ENCODE measurements around the gene PDCD4.
"Not testable (repeated sequence)": the region's sequence is repeated elsewhere in the genome, so short reads cannot be mapped to it uniquely, and the experiment has no call there.

The PDCD4 gene

DNA sequence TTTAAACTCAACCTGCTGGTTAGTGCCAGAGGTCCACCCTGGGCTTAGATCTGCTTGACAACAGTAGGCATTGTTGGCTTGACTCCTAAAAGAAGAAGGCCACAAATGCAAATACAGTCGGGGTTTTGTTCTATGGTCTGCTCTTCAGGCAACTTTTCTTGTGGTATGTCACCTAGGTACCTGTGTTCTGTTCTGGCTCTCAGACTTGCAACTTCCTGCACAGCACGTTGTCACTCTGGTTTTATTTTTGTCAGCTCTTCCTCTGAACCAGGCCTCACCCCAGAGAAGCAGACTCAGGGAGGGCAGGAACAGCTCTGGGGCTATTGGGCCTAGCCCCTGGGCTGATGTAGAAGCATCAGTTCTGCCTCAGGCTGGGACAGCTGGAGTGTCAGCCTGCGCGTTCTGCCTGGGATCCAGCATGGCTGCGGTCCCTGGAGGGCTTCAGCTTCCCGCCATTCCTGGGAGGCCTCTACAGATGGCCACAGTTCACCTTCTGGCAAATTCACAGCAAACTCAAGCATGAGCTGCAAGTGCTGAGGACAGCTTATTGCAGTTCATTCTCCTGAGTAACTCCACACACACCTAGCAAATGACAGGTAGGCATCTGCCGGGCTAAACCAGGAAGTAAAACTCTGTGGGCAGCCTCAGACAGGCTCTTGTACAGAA, 11.0 kb upstream of the PDCD4 start:
- in situ Hi-C loops (cut with MboI; ENCODE audit: low sequenced_read_pairs), result no loop called here

DNA sequence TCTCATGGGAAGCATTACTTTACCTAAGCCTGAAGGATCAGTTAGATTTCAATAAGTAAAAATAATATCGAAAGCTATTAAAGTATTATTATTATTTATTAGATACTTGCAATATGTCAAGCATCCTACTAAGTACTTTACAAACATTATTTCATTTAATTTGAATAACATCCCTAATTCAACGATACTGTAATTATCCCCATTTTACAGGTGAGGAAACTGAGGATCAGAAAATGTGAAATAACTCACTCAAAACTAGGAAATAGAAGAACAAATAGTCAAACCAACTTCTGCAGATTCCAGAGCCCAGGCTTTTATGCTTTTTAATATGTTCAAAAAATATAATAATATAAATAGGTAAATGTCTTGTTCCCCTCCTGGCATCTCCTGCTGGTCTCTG, 10.3 kb upstream of the PDCD4 start:
- in situ Hi-C loops (cut with MboI; ENCODE audit: low sequenced_read_pairs), result no loop called here

DNA sequence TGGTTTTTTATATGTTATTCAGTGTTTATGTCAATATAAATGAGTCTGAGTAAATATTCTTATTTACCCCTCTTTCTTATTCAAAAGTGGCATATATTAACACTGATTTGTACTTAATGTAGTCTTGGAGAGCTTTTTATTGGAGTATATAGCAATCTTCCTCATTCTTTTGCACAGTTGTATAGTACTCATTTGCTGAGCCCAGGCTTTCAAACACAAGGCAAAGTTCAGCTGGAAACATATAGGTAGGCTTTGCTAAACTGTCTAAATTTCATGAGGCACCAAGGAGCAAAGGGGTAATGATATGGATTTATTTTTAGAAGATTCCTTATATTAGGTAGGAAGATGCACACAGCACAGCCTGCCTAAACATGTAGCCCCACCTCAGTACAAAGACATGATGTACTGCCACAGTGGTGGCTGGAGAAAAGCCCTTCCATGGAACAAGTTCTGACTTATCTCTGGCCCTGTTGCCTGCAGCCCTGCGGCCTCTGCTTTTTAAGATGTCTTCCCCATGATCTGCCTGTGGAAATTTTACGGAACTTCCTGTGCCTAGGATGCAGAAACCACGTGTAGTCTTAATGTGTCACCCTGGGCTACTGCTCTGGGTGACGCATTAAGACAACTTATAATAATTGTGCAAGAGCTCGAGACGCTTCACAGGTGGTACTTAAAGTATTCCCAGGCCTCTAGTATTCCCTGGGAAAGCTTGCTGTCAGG, 9.6 kb upstream of the PDCD4 start:
- in situ Hi-C loops (cut with MboI; ENCODE audit: low sequenced_read_pairs), result no loop called here

DNA sequence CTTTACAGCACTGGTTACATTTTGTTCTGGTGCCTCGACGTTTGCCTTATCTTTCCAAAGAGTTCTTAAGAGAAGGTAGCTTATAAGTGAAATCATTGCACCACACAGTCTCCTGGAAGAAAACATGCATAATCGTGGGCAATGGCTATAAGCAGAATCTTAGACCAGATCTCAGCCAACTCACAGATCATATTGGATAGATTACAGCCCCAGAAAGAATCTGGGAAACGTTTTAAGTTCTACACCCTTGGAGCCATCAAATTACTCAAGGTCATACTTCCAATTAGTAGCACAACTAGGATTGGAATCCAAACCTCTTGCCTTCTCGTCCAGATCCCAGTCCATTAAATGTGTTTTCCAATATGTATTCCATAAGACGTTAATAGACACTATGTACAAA, 8.8 kb upstream of the PDCD4 start:
- in situ Hi-C loops (cut with MboI; ENCODE audit: low sequenced_read_pairs), result no loop called here

DNA sequence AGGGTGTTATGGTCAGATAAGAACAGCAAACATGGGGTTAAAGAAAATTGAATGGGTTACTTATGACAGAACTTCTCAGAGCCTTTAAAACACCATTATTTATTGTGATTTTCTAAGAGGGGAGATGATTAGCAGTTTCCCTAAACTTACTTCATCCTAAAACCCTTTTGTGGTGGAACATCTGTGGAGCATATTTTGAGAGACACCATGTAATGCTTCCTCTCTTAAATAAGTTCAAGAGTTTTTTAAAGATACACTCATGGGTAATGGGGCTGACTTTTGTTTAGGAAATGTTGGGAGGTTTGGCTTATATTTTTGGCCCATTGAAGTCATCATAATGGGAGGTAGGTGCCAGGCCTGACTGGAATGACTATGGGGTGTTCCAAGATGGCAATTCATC, 8.4 kb upstream of the PDCD4 start:
- in situ Hi-C loops (cut with MboI; ENCODE audit: low sequenced_read_pairs), result no loop called here

DNA sequence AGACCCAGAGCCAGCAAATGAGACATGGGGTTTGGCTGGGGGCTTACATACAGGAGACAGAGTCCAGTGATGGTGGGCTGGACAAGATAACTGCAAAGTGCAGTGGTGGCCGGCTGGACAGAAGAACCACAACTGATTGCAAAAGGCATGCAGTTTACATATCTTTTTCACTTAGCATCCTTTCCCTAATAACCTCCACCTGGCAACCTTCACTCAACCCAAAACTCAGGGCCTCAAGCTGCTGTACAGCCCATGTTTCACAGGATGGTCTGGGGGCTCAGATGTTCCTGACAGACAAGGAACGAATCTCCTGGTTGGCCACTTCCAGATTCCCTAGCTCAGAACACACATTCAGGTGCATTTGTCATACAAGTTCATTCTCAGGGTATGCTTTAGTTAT, 7.8 kb upstream of the PDCD4 start:
- in situ Hi-C loops (cut with MboI; ENCODE audit: low sequenced_read_pairs), result no loop called here

DNA sequence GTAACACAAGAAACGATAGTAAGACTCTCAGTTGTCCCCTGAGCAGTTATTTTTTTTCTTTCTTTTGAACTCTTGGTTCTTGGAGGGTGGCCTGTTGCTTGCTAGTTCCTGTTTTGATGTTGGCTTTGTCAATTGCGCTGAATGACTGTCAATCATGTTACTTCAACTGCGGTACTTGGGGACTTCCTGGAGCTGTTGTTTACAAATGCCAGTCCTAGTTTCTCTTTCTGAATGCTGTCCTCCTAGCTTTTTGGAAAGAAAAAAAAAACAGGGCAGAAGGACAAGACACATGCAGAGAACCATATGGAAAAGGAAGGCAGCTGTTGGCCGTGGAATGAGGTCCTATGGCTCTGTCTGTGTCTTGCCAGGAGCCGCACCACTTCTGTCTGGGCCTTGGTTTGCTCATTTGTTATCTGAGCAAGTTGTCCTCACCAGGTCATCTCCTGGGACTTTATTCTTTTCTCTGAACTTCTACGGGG, 7.0 kb upstream of the PDCD4 start:
- in situ Hi-C loops (cut with MboI; ENCODE audit: low sequenced_read_pairs), result no loop called here

DNA sequence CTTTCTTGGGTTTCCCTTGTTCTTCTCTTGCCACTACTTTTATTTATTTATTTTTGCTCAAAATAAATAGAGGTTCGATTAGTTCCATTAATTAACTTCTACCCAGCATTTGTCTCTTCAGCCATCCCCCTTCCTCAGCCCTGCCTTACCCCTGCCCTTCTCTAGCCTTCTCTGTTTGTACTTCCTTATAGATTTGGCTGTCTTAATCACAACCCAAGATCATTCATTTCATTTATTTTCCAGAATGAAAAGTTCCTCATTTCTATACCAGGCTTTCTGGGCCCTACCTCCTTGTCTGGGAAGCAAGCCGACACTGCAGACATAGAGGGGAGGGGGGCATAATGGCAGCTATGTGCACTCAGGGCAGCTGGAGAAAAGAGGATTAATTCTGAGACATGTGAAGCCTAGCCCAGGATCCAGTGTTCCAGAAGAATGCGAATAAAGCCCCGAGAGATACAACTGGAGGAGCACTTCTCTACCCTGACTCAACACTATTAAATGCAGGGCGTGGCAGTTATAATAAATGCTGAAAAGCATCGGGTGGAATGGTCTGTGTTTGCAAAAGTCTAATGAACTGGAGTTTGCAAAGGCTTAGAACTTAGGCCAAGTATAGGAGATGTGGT, 6.4 kb upstream of the PDCD4 start:
- in situ Hi-C loops (cut with MboI; ENCODE audit: low sequenced_read_pairs), result no loop called here

DNA sequence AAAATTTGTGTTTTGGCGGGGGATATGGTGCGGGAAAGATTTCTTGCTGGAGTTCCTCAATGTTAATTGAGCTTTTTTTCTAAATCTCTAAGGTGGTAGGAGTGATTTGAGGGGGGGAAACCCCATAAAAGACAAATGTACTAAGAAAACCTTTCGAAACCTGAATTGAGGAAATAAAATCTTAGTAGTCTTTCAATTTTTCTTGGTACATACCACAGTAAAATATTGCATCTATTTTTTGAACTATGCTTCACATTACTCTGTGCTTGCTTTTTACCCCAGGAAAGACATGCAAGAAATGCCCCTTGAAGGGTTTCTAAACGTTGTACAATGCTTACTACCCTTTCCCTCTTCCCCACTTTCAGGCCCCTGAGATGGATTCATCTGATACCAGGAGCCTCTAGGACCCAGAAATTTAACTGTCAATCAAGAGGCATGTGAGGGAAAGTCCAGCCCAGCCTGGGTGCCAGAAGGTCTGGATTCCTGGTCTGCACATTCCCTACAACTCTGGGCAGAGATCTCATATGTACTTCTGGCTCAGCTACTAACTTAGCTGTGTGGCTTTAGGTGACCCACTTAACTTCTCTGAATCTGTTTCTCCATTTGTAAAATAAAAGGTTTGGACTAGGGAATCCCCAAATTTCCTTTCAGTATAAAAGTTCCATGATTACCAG, 5.8 kb upstream of the PDCD4 start:
- in situ Hi-C loops (cut with MboI; ENCODE audit: low sequenced_read_pairs), result no loop called here

DNA sequence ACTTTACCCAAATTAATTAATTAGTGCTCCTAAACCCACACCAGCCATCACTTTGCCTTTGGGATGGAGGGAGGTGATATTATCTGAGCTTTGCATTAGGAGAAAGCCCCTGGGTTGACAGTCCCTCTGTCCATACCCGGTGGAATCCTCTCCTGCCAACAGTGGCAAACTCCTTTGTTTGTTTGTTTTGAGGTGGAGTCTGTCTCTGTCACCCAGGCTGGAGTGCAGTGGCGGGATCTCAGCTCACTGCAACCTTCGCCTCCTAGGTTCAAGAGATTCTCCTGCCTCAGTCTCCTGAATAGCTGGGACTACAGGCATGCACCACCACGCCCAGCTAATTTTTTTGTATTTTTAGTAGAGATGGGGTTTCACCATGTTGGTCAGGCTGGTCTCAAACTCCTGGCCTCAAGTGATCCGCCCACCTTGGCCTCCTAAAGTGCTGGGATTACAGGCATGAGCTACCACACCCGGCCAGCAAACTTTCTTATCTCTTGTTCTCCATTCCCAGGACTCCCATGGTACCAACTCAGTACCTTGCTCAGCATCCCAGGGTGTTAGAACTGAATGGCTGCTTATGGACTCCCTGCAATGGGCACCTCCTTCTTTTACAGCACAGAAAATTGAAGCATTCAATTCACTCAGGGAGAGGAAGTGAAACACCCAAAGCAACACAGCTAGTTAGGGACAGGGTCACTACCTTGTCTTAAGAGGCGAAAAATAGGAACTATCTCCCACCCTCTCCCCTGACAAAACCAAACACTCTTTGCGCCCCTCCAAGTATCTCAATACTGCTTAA, 4.5 kb upstream of the PDCD4 start:
- in situ Hi-C loops (cut with MboI; ENCODE audit: low sequenced_read_pairs), result not testable (repeated sequence)

DNA sequence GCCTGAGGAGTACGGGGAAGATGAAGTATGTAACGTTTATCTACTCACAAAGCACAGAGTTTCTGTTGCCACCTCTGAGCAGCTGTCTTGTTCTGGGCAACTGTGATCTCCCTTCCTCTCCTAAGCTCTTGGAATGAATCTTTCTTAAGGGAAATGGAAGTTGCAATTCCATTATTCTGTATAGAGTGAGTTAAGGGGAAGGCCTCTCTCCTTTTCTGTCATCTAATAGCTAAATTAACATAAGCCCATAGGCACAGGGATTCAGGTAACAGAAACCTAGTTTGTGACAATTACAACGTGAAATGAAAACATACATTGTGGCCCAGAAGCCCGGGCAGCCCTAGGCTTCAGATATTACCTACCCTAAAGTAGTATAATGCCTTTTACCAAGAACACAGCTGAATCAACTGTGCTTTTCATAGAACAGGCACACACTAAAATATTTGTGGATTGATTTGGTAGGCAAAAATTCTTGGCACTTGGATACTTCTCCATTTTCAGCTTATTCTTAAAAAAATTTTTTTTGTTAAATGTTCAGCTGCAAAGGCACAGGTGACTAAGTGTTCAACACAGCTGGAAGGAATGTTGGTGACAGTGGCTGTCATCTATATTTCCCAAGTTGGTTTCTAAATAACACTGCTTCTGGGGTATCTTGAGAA, 3.8 kb upstream of the PDCD4 start:
- in situ Hi-C loops (cut with MboI; ENCODE audit: low sequenced_read_pairs), result no loop called here

DNA sequence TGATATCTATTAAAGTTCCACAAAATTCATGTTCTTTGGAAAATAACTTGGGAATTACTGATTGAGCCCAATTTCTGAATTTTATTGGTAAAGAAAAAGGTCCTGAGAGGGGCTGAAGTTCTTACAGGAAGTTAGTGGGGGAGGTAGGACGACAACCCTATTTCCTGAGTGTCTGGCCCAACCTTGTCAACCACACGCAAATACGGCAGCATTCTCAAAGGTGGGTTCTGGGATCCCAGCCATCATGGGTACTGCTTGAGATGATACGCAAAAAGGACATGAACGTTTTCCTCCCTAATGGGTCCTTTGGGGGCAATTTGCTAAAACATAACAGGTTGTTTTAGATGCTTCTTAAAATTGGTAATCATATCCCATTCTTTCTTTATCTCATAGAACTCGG, 2.7 kb upstream of the PDCD4 start:
- in situ Hi-C loops (cut with MboI; ENCODE audit: low sequenced_read_pairs), result no loop called here

DNA sequence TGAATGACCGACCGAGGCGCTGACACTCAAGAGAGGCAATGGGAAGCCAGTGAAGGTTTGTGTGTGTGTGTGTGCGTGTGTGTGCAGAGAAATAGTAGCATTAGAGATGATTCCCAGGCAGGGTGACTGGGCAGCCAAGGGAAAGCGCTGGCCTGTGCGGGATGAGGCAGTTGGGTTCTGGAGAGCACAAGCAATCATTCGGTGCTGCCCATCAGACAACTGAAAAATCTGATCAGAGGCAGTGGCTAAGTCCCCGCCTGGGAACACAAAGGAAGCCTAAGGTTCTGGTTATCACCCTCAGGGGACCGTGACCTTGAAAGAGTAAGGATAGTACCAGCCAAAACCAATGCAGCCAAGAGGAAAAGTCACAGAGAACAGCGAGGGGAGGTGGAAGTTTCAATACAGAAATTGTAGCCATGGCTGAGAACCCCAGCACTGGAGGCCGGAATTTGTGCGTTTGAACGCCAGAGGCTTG, 868 bp upstream of the PDCD4 start:
- in situ Hi-C loops (cut with MboI; ENCODE audit: low sequenced_read_pairs), result no loop called here

DNA sequence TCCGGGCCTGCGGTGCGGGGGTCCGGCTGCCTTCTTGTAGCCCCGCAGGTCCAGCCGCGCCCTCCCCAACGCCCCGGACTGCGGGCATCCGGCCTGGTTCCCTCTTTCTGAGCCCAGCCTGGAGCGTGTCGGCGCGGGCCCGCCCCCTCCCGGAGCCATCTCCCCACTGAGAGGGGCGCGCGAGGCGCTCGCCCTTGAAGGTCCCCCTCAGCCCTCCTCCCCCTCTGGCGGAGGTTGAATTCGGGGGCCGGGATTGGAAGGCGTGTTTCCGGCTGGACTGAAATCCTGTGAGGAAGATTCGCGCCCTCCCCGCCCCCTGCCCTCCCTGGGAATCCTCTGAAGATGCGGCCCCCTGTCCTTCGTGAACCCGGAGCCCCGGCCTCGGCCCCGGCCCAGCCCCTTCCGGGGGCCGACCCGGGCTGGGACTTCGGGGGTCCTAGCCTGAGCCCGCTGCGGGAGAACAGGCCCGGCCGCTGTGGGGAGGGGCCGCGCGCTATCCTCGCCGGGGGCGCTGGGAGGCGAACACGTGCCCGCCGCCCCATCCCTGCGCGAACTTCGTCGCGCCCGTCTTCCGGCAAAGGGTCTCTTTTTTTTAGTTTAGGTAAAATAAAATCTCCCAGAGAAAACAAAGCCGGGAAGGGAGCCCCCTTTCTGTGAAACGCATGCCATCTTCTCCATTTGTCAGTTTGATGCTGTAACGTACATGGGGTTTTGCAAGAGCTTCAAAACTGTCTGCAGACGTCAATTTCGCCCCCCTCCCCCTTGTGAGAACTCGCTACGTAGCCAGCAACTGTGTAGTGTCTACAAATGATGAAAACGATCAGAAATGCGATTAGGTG, 636 bp downstream of the PDCD4 start:
- in situ Hi-C loops (cut with MboI; ENCODE audit: low sequenced_read_pairs), result no loop called here

DNA sequence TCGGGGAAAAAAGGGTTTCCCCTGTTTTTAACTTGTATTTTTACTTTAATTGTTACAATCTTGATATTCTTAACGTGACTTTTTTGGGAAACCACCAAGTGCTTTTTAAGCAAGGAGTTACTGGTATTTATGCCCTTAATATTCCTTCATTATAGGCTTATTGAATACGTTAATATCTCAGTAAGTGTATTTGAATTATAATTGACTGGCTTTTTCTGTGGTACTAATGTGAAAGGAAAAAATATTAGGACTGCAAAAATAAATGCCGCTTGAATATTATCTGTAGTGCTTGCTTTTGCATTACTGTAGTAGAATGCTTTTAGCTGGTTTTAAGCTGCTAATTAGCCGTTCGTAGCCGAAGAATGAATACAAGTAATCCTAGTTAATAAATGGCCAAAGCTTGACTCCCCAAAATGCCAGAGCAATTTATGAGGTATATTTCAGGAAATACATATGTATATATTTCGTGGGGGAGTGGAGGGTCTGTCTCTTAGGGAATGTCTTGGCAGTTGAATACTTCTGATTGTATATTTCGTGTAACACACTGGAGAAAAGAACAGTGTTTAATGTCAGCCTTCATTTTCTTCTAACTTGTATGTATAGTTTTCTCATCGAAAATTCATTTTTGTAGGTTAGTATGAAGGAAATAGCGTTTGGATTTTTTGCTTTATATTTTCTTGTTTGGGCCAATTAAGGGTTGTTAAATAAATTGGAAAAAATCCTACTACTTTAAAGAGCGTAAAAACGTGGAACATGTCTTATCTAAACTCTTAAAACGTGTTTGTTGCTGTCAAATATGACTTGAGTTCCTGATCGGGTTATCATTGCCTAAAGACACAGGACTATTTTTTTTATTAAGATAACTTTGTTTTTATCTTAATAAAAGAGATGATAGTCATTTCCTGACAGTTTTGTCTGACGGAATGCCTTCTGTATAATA, 1.5 kb downstream of the PDCD4 start:
- in situ Hi-C loops (cut with MboI; ENCODE audit: low sequenced_read_pairs), result no loop called here

DNA sequence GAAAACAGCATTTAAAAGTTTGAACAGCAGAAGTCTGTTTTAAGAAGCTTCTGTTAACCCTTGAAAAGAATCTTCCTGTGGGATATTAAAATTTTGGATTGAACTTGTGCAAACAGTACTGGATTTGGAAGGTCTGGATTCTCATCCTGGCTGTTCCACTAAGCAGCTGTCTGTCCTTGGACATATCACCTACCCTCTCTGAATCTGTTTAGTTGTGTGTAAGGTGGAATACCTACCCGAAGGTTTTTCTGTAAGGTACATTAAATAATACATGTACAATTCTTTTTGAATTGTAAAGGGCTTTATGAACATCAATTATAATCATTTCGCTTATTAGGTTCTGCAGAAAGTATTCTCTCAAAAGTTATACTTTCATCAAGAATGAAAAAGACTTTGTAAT, 2.2 kb downstream of the PDCD4 start:
- in situ Hi-C loops (cut with MboI; ENCODE audit: low sequenced_read_pairs), result no loop called here

DNA sequence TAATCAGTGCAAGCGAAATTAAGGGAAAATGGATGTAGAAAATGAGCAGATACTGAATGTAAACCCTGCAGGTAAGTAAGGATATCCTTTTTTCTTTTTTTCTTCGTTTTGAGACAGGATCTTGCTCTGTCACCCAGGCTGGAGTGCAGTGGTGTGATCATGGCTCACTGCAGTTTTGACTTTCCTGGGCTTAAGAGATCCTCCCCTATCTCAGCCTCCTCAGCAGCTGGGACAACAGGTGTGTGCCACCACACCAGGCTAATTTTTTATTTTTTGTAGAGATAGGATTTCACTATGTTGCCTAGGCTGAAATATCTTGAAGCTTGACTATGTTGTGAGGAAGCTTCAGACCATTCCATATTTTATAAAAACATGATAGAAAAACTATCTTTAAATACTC, 4.3 kb downstream of the PDCD4 start:
- in situ Hi-C loops (cut with MboI; ENCODE audit: low sequenced_read_pairs), result no loop called here

DNA sequence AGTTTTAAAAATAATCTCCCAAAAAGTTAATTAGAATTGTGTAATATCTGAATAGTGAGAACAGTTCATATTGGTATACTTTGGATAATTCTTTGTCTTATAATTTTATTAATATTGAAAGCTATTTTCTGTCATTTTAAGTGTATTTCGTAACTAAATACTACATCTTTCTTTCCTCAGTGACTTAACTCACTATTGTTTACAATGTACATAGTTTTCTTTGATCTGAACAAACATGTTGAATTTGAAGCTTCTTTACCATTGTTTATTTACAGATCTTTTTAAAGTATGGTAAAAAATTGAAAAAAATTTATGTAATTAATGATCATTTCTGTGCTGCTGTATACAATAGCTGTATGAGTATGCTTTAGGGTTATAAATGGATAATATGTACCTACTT, 5.1 kb downstream of the PDCD4 start:
- in situ Hi-C loops (cut with MboI; ENCODE audit: low sequenced_read_pairs), result no loop called here
